ENCODE results near the gene FOXD3.

- TF ChIP-seq CTCF (IDR thresholded peaks at IDR 0.05; ENCODE audit: low read length), result no peak
- TF ChIP-seq EZH2 (optimal IDR thresholded peaks at IDR 0.05; ENCODE audit: low read depth, low read length), result no peak
Measured at GRCh38 chr1:63318201-63318979, 4.0 kb upstream of the FOXD3 start.

Measured in MM.1S (cell line).